ENCODE data around the gene SUGP2. TPM values are rescaled to one million over a fixed set of nuclear protein-coding genes. Genes with fewer than 3 reads are reported as not detected.

SUGP2 gene
- 75.6 TPM for total RNA-seq
- long read RNA-seq, full-length matches to known transcripts: 16 of 98 reads
- long read RNA-seq, partial matches to known transcripts: 15 of 98 reads
- long read RNA-seq, other reads (novel, unspliced or antisense): 67 of 98 reads

DNA sequence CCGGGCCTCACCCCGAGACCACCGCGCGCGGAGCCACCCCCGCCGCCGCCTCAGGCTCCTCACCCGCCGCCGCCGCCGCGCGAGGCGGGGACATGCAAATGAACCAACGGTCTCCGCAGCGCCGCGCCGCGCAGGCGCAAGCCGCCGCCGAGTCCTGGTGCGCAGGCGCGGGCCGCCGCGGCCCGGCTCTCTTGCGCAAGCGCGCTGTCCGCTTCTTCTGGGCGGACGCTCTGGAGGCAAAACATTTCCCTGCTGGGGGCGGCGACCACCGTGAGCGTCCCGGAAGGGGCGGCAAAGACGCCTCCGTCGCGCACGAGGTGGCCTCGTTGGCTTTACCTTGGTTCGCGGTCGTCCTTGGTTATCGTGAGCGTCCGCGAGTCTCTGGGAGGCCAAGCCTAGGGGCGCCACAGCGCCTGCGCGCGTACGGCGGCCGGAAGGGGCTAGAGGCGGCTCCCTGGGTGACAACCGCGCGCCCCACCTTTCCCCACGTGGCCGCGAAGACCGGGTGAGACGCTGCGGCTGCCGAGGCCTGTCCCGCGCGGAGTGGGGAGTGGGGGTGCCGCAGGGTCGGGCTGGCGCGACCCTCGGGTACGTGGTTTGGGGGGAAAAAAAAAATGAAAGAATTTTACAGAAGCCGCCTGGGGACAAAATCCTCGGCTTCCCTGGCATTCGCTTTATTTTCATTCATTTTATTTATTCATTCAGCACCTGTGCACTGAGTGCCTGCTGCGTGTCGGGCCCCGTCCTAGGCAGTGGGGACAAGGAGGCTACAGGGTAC lies at the start of gene SUGP2, which contains the start of gene ARMC6:
SUGP2 (minus strand) TSS at position 92 of the 778 bp plus-strand sequence. CDS start 2,446 bp downstream, outside the sequence.
ARMC6 (plus strand) TSS at position 178 of the 778 bp plus-strand sequence. CDS start 607 bp downstream, outside the sequence.
- peak; percentile 14 for TF ChIP-seq CTCF (IDR thresholded peaks at IDR 0.05)
- Histone ChIP-seq H3K4me3 (peak within 1 kb of the TSS; percentile 88), H3K27me3 (no peaks in the 10 kb centered on the region), H3K9me3 (no peaks in the 10 kb centered on the region), H3K36me3 (peaks cover 22% of the 10 kb centered on the region), H3K4me1 (peaks cover 17% of the 10 kb centered on the region), H3K27ac (peak within 1 kb of the TSS; percentile 96)
- intact Hi-C loops (cut with DNase I): no loop called here
- peak; percentile 91 for ATAC-seq
- peak; percentile 94 for DNase-seq

GRCh38 chr19:19081642-19082151 lies 48.4 kb upstream of the SUGP2 start:
- intact Hi-C loops (cut with DNase I): no loop called here
- H3K4me3 ChIP-seq: no peak overlapping the region
- no peaks in the 10 kb centered on the region for H3K27me3 ChIP-seq
- H3K4me1 ChIP-seq: no peaks in the 10 kb centered on the region
- H3K27ac ChIP-seq: no peak overlapping the region
- ATAC-seq (no peak), DNase-seq (no peak)
- no peaks in the 10 kb centered on the region for H3K36me3 ChIP-seq
- H3K9me3 ChIP-seq: no peaks in the 10 kb centered on the region
- no peak for TF ChIP-seq CTCF (IDR thresholded peaks at IDR 0.05)

DNA sequence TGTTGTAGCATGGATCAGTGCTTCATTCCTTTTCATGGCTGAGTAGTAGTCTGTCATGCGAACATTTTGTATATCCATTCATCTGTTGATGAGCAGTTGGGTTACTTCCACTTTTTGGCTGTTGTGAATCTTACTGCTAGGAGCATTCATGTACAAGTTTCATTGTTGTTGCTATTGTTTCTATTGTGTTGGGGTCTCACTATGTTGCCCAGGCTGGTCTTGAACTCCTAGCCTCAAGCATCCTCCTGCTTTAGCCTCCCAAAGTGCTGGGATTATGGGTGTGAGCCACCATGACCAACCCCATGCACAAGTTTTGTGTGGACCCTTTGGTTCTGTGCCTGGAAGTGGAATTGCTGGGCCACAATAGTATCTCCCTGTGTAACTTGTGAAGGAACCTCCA lies 46.3 kb upstream of the SUGP2 start:
- H3K4me1 ChIP-seq: no peaks in the 10 kb centered on the region
- no peak for ATAC-seq
- H3K9me3 ChIP-seq: no peaks in the 10 kb centered on the region
- no peak for TF ChIP-seq CTCF (IDR thresholded peaks at IDR 0.05)
- H3K4me3 ChIP-seq: no peak overlapping the region
- no peaks in the 10 kb centered on the region for H3K36me3 ChIP-seq
- no peak overlapping the region for H3K27ac ChIP-seq
- intact Hi-C loops (cut with DNase I): no loop called here
- DNase-seq: no peak
- H3K27me3 ChIP-seq: no peaks in the 10 kb centered on the region

- ATAC-seq (no peak), DNase-seq (no peak)
- Histone ChIP-seq H3K36me3 (no peaks in the 10 kb centered on the region), H3K27ac (no peak overlapping the region), H3K27me3 (no peaks in the 10 kb centered on the region), H3K4me3 (no peak overlapping the region), H3K9me3 (no peaks in the 10 kb centered on the region), H3K4me1 (peaks cover 3% of the 10 kb centered on the region)
- intact Hi-C loops (cut with DNase I): no loop called here
- TF ChIP-seq CTCF (IDR thresholded peaks at IDR 0.05): no peak
These were observed 45.5 kb upstream of the SUGP2 start for GRCh38 chr19:19078801-19079200.

- DNase-seq (no peak), ATAC-seq (peak; percentile 54)
- no peak overlapping the region for H3K27ac ChIP-seq
- no peak overlapping the region for H3K4me3 ChIP-seq
- intact Hi-C loops (cut with DNase I): no loop called here
- H3K27me3 ChIP-seq: no peaks in the 10 kb centered on the region
- no peaks in the 10 kb centered on the region for H3K36me3 ChIP-seq
- TF ChIP-seq CTCF (IDR thresholded peaks at IDR 0.05): no peak
- H3K9me3 ChIP-seq: no peaks in the 10 kb centered on the region
- H3K4me1 ChIP-seq: peaks cover 3% of the 10 kb centered on the region
These were observed 43.8 kb upstream of the SUGP2 start for GRCh38 chr19:19077103-19077502.
